Ectodermal cell (in vitro differentiated cells): ENCODE measurements around the gene FEM1B.
"Not testable (repeated sequence)": the region's sequence is repeated elsewhere in the genome, so short reads cannot be mapped to it uniquely, and the experiment has no call there.

Experiments
- H3K27ac ChIP-seq: 2 replicates; pipeline ENCODE4 v1.7.0; 2013; ENCODE audit warnings: mild to moderate bottlenecking, low read depth, low read length; ENCODE audit not compliant: insufficient read depth, poor library complexity, severe bottlenecking
- H3K27me3 ChIP-seq: 2 replicates; pipeline ENCODE4 v1.7.0; 2013; ENCODE audit warnings: mild to moderate bottlenecking, low read length; ENCODE audit not compliant: insufficient read depth, control insufficient read depth, poor library complexity, severe bottlenecking
- H3K36me3 ChIP-seq: one replicate; pipeline ENCODE4 v1.7.0; 2013; ENCODE audit warnings: low read length; ENCODE audit not compliant: control insufficient read depth, insufficient read depth
- H3K4me1 ChIP-seq: one replicate; pipeline ENCODE4 v1.7.0; 2013; ENCODE audit warnings: low read length; ENCODE audit not compliant: control insufficient read depth, insufficient read depth
- H3K4me3 ChIP-seq: 2 replicates; pipeline ENCODE4 v1.7.0; 2013; ENCODE audit warnings: low read depth, low read length, control low read depth; ENCODE audit not compliant: insufficient read depth
- H3K9me3 ChIP-seq: 2 replicates; pipeline ENCODE4 v1.7.0; 2013; ENCODE audit warnings: mild to moderate bottlenecking, low read length, moderate library complexity; ENCODE audit not compliant: control insufficient read depth
- WGBS, 2 experiments: methylation state at CpG; one replicate each; pipeline ENCODE4 v1.1.7; 2013; ENCODE audit warnings: missing lambda C conversion rate in 2 of 2; 5-methylcytosine and 5-hydroxymethylcytosine counted together

Gene FEM1B

GRCh38 chr15:68234060-68234459, 43.5 kb upstream of the FEM1B start:
- no peak overlapping the region for H3K27ac ChIP-seq
- 87 to 90% methylated on average over 6 of the region's 6 CpGs for WGBS, 2 experiments
- no peaks in the 10 kb centered on the region for H3K9me3 ChIP-seq
- no peak overlapping the region for H3K4me3 ChIP-seq
- peaks cover 13% of the 10 kb centered on the region for H3K4me1 ChIP-seq
- H3K27me3 ChIP-seq: no peaks in the 10 kb centered on the region
- no peaks in the 10 kb centered on the region for H3K36me3 ChIP-seq

- 87 to 92% methylated on average over 9 of the region's 9 CpGs for WGBS, 2 experiments
- H3K27me3 ChIP-seq, H3K36me3 ChIP-seq, H3K4me3 ChIP-seq, H3K9me3 ChIP-seq, H3K27ac ChIP-seq: not testable (repeated sequence)
- H3K4me1 ChIP-seq: peaks cover 13% of the 10 kb centered on the region
These were observed 43.0 kb upstream of the FEM1B start for GRCh38 chr15:68234520-68234919.

GRCh38 chr15:68235022-68235421, 42.5 kb upstream of the FEM1B start:
- Histone ChIP-seq H3K27me3 (no peaks in the 10 kb centered on the region), H3K4me1 (peaks cover 13% of the 10 kb centered on the region), H3K4me3 (no peak overlapping the region), H3K9me3 (no peaks in the 10 kb centered on the region), H3K36me3 (no peaks in the 10 kb centered on the region), H3K27ac (no peak overlapping the region)
- 91% methylated on average over 4 of the region's 4 CpGs for WGBS, 2 experiments

- Histone ChIP-seq H3K4me3 (no peak overlapping the region), H3K27ac (no peak overlapping the region), H3K27me3 (no peaks in the 10 kb centered on the region), H3K36me3 (no peaks in the 10 kb centered on the region), H3K9me3 (no peaks in the 10 kb centered on the region), H3K4me1 (peaks cover 2% of the 10 kb centered on the region)
These were observed 38.5 kb upstream of the FEM1B start for GRCh38 chr15:68239025-68239424.

GRCh38 chr15:68241088-68241935, 36.2 kb upstream of the FEM1B start:
- Histone ChIP-seq H3K4me3 (no peak overlapping the region), H3K4me1 (no peaks in the 10 kb centered on the region), H3K27ac (peak overlapping the region; percentile 47), H3K27me3 (no peaks in the 10 kb centered on the region), H3K9me3 (no peaks in the 10 kb centered on the region), H3K36me3 (no peaks in the 10 kb centered on the region)
- 77 to 81% methylated on average over 5 of the region's 5 CpGs for WGBS, 2 experiments

GRCh38 chr15:68244235-68244634, 33.3 kb upstream of the FEM1B start:
- no peaks in the 10 kb centered on the region for H3K36me3 ChIP-seq
- H3K9me3 ChIP-seq: no peaks in the 10 kb centered on the region
- no peak overlapping the region for H3K27ac ChIP-seq
- no peaks in the 10 kb centered on the region for H3K4me1 ChIP-seq
- H3K27me3 ChIP-seq: no peaks in the 10 kb centered on the region
- H3K4me3 ChIP-seq: no peak overlapping the region
- 88 to 100% methylated on average over 1 of the region's 1 CpG for WGBS, 2 experiments

GRCh38 chr15:68249058-68249713, 28.4 kb upstream of the FEM1B start:
- 100% methylated on average over 1 of the region's 3 CpGs for WGBS, 2 experiments
- H3K4me3 ChIP-seq: no peak overlapping the region
- H3K36me3 ChIP-seq: no peaks in the 10 kb centered on the region
- no peaks in the 10 kb centered on the region for H3K9me3 ChIP-seq
- H3K27me3 ChIP-seq: no peaks in the 10 kb centered on the region
- no peak overlapping the region for H3K27ac ChIP-seq
- H3K4me1 ChIP-seq: no peaks in the 10 kb centered on the region

- WGBS, 2 experiments: 54 to 60% methylated on average over 7 of the region's 7 CpGs
- Histone ChIP-seq H3K27ac (no peak overlapping the region), H3K4me1 (no peaks in the 10 kb centered on the region), H3K4me3 (no peak overlapping the region), H3K27me3 (no peaks in the 10 kb centered on the region), H3K36me3 (no peaks in the 10 kb centered on the region), H3K9me3 (no peaks in the 10 kb centered on the region)
These were observed 24.5 kb upstream of the FEM1B start for GRCh38 chr15:68252925-68253534.

- Histone ChIP-seq H3K27me3 (no peaks in the 10 kb centered on the region), H3K4me3 (peak overlapping the region; percentile 55), H3K9me3 (no peaks in the 10 kb centered on the region), H3K36me3 (no peaks in the 10 kb centered on the region), H3K27ac (peak overlapping the region; percentile 41), H3K4me1 (no peaks in the 10 kb centered on the region)
- 8 to 10% methylated on average over 54 to 56 of the region's 57 CpGs for WGBS, 2 experiments
These were observed 20.7 kb upstream of the FEM1B start for GRCh38 chr15:68256675-68257450.

GRCh38 chr15:68258692-68259091, 18.9 kb upstream of the FEM1B start:
- WGBS, 2 experiments: 92 to 94% methylated on average over 4 of the region's 4 CpGs
- no peak overlapping the region for H3K27ac ChIP-seq

More at GRCh38 chr15:68258692-68259091, 18.9 kb upstream of the FEM1B start:
- Histone ChIP-seq H3K4me3 (no peak overlapping the region), H3K27me3 (no peaks in the 10 kb centered on the region), H3K9me3 (no peaks in the 10 kb centered on the region), H3K4me1 (no peaks in the 10 kb centered on the region), H3K36me3 (no peaks in the 10 kb centered on the region)
